HEK293T (cell line): ENCODE data around the gene EDNRB.

Source experiments
- ARNT ChIP-seq: fragments of 450-650 bp; IDR thresholded peaks from 2 replicates; pipeline ENCODE4 v1.6.1; 2017; ENCODE audit warnings: mild to moderate bottlenecking
- CTBP1 ChIP-seq: fragments of 450-650 bp; IDR thresholded peaks from 2 replicates; pipeline ENCODE4 v1.6.1; 2016; ENCODE audit warnings: borderline replicate concordance
- ELF4 ChIP-seq: fragments of 450-650 bp; IDR thresholded peaks from 2 replicates; pipeline ENCODE4 v1.6.1; 2017; ENCODE audit warnings: antibody characterized with exemption
- FOXA1 ChIP-seq: fragments of 450-650 bp; IDR thresholded peaks from 2 replicates; pipeline ENCODE4 v1.6.1; 2016; ENCODE audit warnings: mild to moderate bottlenecking
- FOXK2 ChIP-seq: fragments of 450-650 bp; IDR thresholded peaks from 2 replicates; pipeline ENCODE4 v1.6.1; 2016; ENCODE audit warnings: mild to moderate bottlenecking
- FOXM1 ChIP-seq: fragments of 450-650 bp; IDR thresholded peaks from 2 replicates; pipeline ENCODE4 v1.6.1; 2017; ENCODE audit warnings: mild to moderate bottlenecking, borderline replicate concordance
- HDGF ChIP-seq: fragments of 450-650 bp; IDR thresholded peaks from 2 replicates; pipeline ENCODE4 v1.6.1; 2017; ENCODE audit warnings: antibody characterized with exemption, borderline replicate concordance
- L3MBTL2 ChIP-seq: fragments of 450-650 bp; conservative IDR thresholded peaks from 2 replicates; pipeline ENCODE4 v1.6.1; 2016; ENCODE audit warnings: mild to moderate bottlenecking
- LEF1 ChIP-seq: fragments of 450-650 bp; IDR thresholded peaks from 2 replicates; pipeline ENCODE4 v1.6.1; 2017; ENCODE audit warnings: mild to moderate bottlenecking, borderline replicate concordance
- NFRKB ChIP-seq: fragments of 450-650 bp; IDR thresholded peaks from 2 replicates; pipeline ENCODE4 v1.6.1; 2016; ENCODE audit warnings: mild to moderate bottlenecking, moderate library complexity
- SUZ12 ChIP-seq: fragments of 450-650 bp; IDR thresholded peaks from 2 replicates; pipeline ENCODE4 v1.6.1; 2016; ENCODE audit warnings: mild to moderate bottlenecking
- TARDBP ChIP-seq: fragments of 450-650 bp; IDR thresholded peaks from 2 replicates; pipeline ENCODE4 v1.6.1; 2016
- ZNF384 ChIP-seq: fragments of 450-650 bp; IDR thresholded peaks from 2 replicates; pipeline ENCODE4 v1.6.1; 2016

DNA sequence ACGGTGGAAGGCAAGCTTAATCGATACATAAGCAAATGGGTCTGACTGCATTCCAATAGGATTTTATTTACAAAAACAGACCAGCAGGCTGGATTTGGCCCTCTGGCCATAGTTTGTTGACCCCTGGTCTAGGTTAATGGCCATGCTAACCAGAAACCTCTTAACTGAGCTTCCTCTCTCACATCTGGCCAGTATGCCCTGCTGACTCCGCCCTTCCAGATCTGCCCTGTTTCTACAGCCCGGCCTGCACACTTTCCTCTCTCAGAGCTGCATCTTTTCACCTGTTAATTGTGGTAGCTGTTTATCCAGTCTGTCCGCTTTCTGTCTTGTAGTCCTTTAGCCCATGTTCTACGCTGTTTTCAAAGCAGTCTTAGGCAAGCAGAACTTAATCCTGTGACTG, 25.6 kb downstream of the EDNRB start:
- TF ChIP-seq TARDBP (no peak), SUZ12 (no peak), NFRKB (no peak), HDGF (no peak), L3MBTL2 (no peak), FOXM1 (no peak), LEF1 (no peak), FOXK2 (no peak), CTBP1 (no peak), ZNF384 (no peak), ELF4 (no peak), FOXA1 (no peak), ARNT (no peak)
